GM12878 (cell line): Measurements from ENCODE around the gene PYHIN1. TPM values are rescaled to one million over a fixed set of nuclear protein-coding genes. Genes with fewer than 3 reads are reported as not detected.

Experiments used
- ATAC-seq: fragments of 200-7000 bp; cut with Tn5 transposase; 3 replicates; pipeline ENCODE4 v1.9.1; 2020; ENCODE audit warnings: mild to moderate bottlenecking, moderate library complexity
- BruUV-seq: library from RNA; stranded (reverse); fragments of 400-500 nt; replicated peaks from 2 replicates; lab custom pipeline; 2021; lab: Mats Ljungman, UMichigan
- CTCF ChIA-PET: fragments of 300-600 bp; sonication (Branson Sonifier 250); formaldehyde crosslinking; extraction: SDS; loops from one replicate; lab custom pipeline; 2021; ENCODE audit warnings: inconsistent platforms; lab: Yijun Ruan, JAX
- POLR2A ChIA-PET: fragments of 350-600 bp; formaldehyde crosslinking; extraction: SDS; loops from one replicate; lab custom pipeline; 2021; ENCODE audit warnings: inconsistent platforms; lab: Charles Lee
- RAD21 ChIA-PET: fragments of 300-600 bp; sonication (Branson Sonifier 250); formaldehyde crosslinking; loops from one replicate; lab custom pipeline; 2023; ENCODE audit warnings: antibody characterized with exemption; ENCODE audit not compliant: unreplicated experiment; lab: Charles Lee
- SMC1A ChIA-PET: fragments of 300-600 bp; sonication (Branson Sonifier 250); formaldehyde crosslinking; loops from one replicate; lab custom pipeline; 2023; ENCODE audit not compliant: unreplicated experiment, uncharacterized antibody; lab: Charles Lee
- DNase-seq: peaks from one replicate; pipeline ENCODE4 v3.0.0-alpha.2; 2011; ENCODE audit warnings: low read depth, low spot score
- FAIRE-seq: peaks from 3 replicates; lab custom pipeline; 2011; peaks lifted over from hg19 to GRCh38; lab: Jason Lieb, UNC
- H2AFZ ChIP-seq: 2 replicates; pipeline ENCODE4 v1.6.0; 2011; ENCODE audit warnings: low read depth, low read length, control low read depth; ENCODE audit not compliant: control insufficient read depth
- H3K27ac ChIP-seq: 2 replicates; pipeline ENCODE4 v1.5.1; 2011; ENCODE audit warnings: control low read depth; ENCODE audit not compliant: control insufficient read depth, insufficient read depth
- H3K27me3 ChIP-seq, 2 experiments: replicated peaks in 1 of 2; 2 replicates each; pipeline versions ENCODE4 v1.6.0 to v1.6.1; 2011; ENCODE audit warnings: low read length in 1 of 2; ENCODE audit not compliant: control insufficient read depth in 2 of 2, insufficient read depth in 2 of 2
- H3K36me3 ChIP-seq, 2 experiments: 2 replicates each; pipeline ENCODE4 v1.5.1; 2011; ENCODE audit warnings: low read length in 1 of 2; ENCODE audit not compliant: control insufficient read depth in 2 of 2, insufficient read depth in 2 of 2
- H3K4me1 ChIP-seq: 2 replicates; pipeline ENCODE4 v1.6.1; 2011; ENCODE audit warnings: mild to moderate bottlenecking, low read length, moderate library complexity, mixed read lengths; ENCODE audit not compliant: control insufficient read depth, insufficient read depth
- H3K4me2 ChIP-seq: 2 replicates; pipeline ENCODE4 v1.6.0; 2011; ENCODE audit warnings: control low read depth; ENCODE audit not compliant: control insufficient read depth, insufficient read depth
- H3K4me3 ChIP-seq: fragments of 200-600 bp; sonication (generic); 2 replicates; pipeline ENCODE4 v1.5.1; 2016
- H3K79me2 ChIP-seq: 2 replicates; pipeline ENCODE4 v1.6.0; 2011; ENCODE audit warnings: low read length; ENCODE audit not compliant: control insufficient read depth, insufficient read depth
- H3K9ac ChIP-seq: 2 replicates; pipeline ENCODE4 v1.8.0; 2011; ENCODE audit warnings: low read length, control low read depth, mixed read lengths; ENCODE audit not compliant: control insufficient read depth, insufficient read depth
- H3K9me3 ChIP-seq: replicated peaks from 3 replicates; pipeline ENCODE4 v1.5.1; 2011; ENCODE audit warnings: mild to moderate bottlenecking, low read length; ENCODE audit not compliant: control insufficient read depth, insufficient read depth
- H4K20me1 ChIP-seq: 2 replicates; pipeline ENCODE4 v1.6.0; 2011; ENCODE audit not compliant: control insufficient read depth, insufficient read depth
- ATF2 ChIP-seq: IDR thresholded peaks from 2 replicates; pipeline ENCODE4 v1.6.1; 2012; ENCODE audit warnings: low read length, inconsistent platforms
- ATF7 ChIP-seq: fragments of 450-650 bp; IDR thresholded peaks from 2 replicates; pipeline ENCODE4 v1.6.1; 2016; ENCODE audit warnings: low read depth, mild to moderate bottlenecking
- CBX5 ChIP-seq: sonication (generic); IDR thresholded peaks from 2 replicates; pipeline ENCODE4 v1.6.1; 2016; ENCODE audit warnings: low read depth, moderate library complexity, mild to moderate bottlenecking, inconsistent platforms
- CEBPZ ChIP-seq: fragments of 150-350 bp; IDR thresholded peaks from 2 replicates; pipeline ENCODE4 v1.6.1; 2016; ENCODE audit warnings: low read depth, low read length
- CHD1 ChIP-seq: IDR thresholded peaks from 2 replicates; pipeline ENCODE4 v1.6.1; 2012; ENCODE audit warnings: low read depth, low read length, improper control_type of control experiment
- ESRRA ChIP-seq: IDR thresholded peaks from 2 replicates; pipeline ENCODE4 v1.6.1; 2012; ENCODE audit warnings: mild to moderate bottlenecking, low read length, improper control_type of control experiment
- HDGF ChIP-seq: fragments of 450-650 bp; IDR thresholded peaks from 2 replicates; pipeline ENCODE4 v1.6.1; 2016; ENCODE audit warnings: antibody characterized with exemption
- IKZF1 ChIP-seq: fragments of 450-650 bp; conservative IDR thresholded peaks from 2 replicates; pipeline ENCODE4 v1.6.1; 2017; ENCODE audit warnings: antibody characterized with exemption, mild to moderate bottlenecking
- LARP7 ChIP-seq: fragments of 450-650 bp; IDR thresholded peaks from 2 replicates; pipeline ENCODE4 v1.6.1; 2017; ENCODE audit warnings: mild to moderate bottlenecking
- MXI1 ChIP-seq: fragments of 150-350 bp; IDR thresholded peaks from 2 replicates; pipeline ENCODE4 v1.6.1; 2011; ENCODE audit warnings: low read depth, mild to moderate bottlenecking, inconsistent platforms, low read length, improper control_type of control experiment
- NR2F1 ChIP-seq: fragments of 450-650 bp; conservative IDR thresholded peaks from 2 replicates; pipeline ENCODE4 v1.6.1; 2017; ENCODE audit warnings: mild to moderate bottlenecking
- POLR2A ChIP-seq: IDR thresholded peaks from 2 replicates; pipeline ENCODE4 v1.6.1; 2011; ENCODE audit warnings: low read depth, mild to moderate bottlenecking, low read length
- RAD21 ChIP-seq: IDR thresholded peaks from 2 replicates; pipeline ENCODE4 v1.6.1; 2011; ENCODE audit warnings: mild to moderate bottlenecking, low read depth, low read length, moderate library complexity; ENCODE audit not compliant: insufficient read depth
- RAD51 ChIP-seq: fragments of 450-650 bp; IDR thresholded peaks from 2 replicates; pipeline ENCODE4 v1.6.1; 2016; ENCODE audit warnings: moderate library complexity, mild to moderate bottlenecking, inconsistent platforms
- RBBP5 ChIP-seq: fragments of 200-600 bp; sonication (generic); conservative IDR thresholded peaks from 2 replicates; pipeline ENCODE4 v1.6.1; 2016
- SMARCA5 ChIP-seq: fragments of 450-650 bp; IDR thresholded peaks from 2 replicates; pipeline ENCODE4 v1.6.1; 2017; ENCODE audit warnings: mild to moderate bottlenecking
- TCF3 ChIP-seq: IDR thresholded peaks from 2 replicates; pipeline ENCODE4 v1.6.1; 2012; ENCODE audit warnings: low read depth, mild to moderate bottlenecking, low read length, borderline replicate concordance; ENCODE audit not compliant: insufficient read depth
- WGBS: methylation state at CpG from one replicate; pipeline ENCODE4 v1.1.6; 2016; ENCODE audit warnings: low lambda C conversion rate; ENCODE audit not compliant: insufficient replicate concordance, insufficient coverage; ENCODE audit errors: missing lambda C conversion rate; 5-methylcytosine and 5-hydroxymethylcytosine counted together
- in situ Hi-C: fragments of 300-500 bp; cut with MboI; formaldehyde crosslinking; loops from 9 replicates; pipeline ENCODE4 v1.14.3; 2018; ENCODE audit warnings: mixed read lengths
- intact Hi-C: fragments of 100-400 bp; cut with micrococcal nuclease; formaldehyde crosslinking; loops from one replicate; pipeline ENCODE4 v1.14.2; 2022; ENCODE audit not compliant: unreplicated experiment
- polyA plus RNA-seq, 11 experiments: library from polyadenylated mRNA; depleted of rRNA in 4 of 11; unstranded in 6 of 11; stranded (reverse) in 5 of 11; fragments of >200 nt; fragmentation: Nextera tagmentation in 4 of 11; fragmentation: Illumina TruSeq in 1 of 11; extraction: Ambion mirVana in 4 of 11; extraction: Trizol in 1 of 11; gene quantifications; 1 replicate in 1 of 11; 2 replicates in 10 of 11; pipeline versions ENCODE4 v1.2.1 to v1.2.3, GENCODE V29; 2011 to 2016; ENCODE audit warnings: inconsistent platforms in 2 of 11, missing spikeins in 2 of 11, low read depth in 1 of 11
- total RNA-seq, 4 experiments: library from RNA; depleted of rRNA in 3 of 4; stranded (reverse); fragments of >200 nt in 3 of 4; fragmentation: Illumina TruSeq in 1 of 4; extraction: Trizol in 1 of 4; gene quantifications; 2 replicates each; pipeline versions ENCODE4 v1.2.1 to v1.2.3, GENCODE V29; 2013 to 2021

PYHIN1 gene
- total and polyA plus RNA-seq, 10 of the 15 experiments (the other 5 are each of a cell fraction or from before 2014, with no cell fraction given), result 0.19 to 7.2 (median 0.38) TPM

- TF ChIP-seq ATF2, result no peak
- peak; percentile 92 for TF ChIP-seq CHD1
Measured at GRCh38 chr1:159009704-159010361, 78.5 kb downstream of the PYHIN1 start, which contains the start of gene IFI16 (continued).

- under 1% methylated on average over 5 of the region's 5 CpGs for WGBS
- FAIRE-seq (no peak), DNase-seq (no peak)
- POLR2A ChIA-PET, result interaction anchor here (0.6 to 4.5 kb wide), 4 partner anchors 24 to 178 kb away, joined by 3 to 46 read pairs (median 22); partner anchors contain the start of gene AIM2
- RAD21 ChIA-PET, result interaction anchor here (3.4 kb wide), 1 partner anchor 62 kb away, joined by 25 read pairs; no protein-coding TSS in a partner anchor
- peaks cover 66% of the 10 kb centered on the region for H3K79me2 ChIP-seq
- no peaks in the 10 kb centered on the region; the same call in 2 of the 3 replicates for H3K9me3 ChIP-seq
- peak overlapping the region; percentile 99 for H3K9ac ChIP-seq
- H3K36me3 ChIP-seq, result peaks cover 0 to 4% of the 10 kb centered on the region in 2 experiments; a peak in 1 of 4 replicates
- H4K20me1 ChIP-seq, result no peaks in the 10 kb centered on the region
- CTCF ChIA-PET, result interaction anchor here (0.6 to 4.3 kb wide), 2 partner anchors 62 to 1037 kb away, joined by 3 to 37 read pairs; no protein-coding TSS in a partner anchor
- H3K4me1 ChIP-seq, result peaks cover 17% of the 10 kb centered on the region; the same call in 1 of the 2 replicates
- no peak overlapping the region for H2AFZ ChIP-seq
- TF ChIP-seq MXI1 (peak; percentile 40; the same call in 1 of the 2 replicates), CEBPZ (no peak), TCF3 (no peak), POLR2A (no peak), HDGF (no peak), RAD21 (no peak), IKZF1 (no peak), SMARCA5 (no peak), ESRRA (no peak), NR2F1 (no peak), RBBP5 (no peak), RAD51 (no peak), CBX5 (no peak), ATF7 (peak; percentile 94), LARP7 (no peak)
- TF ChIP-seq, all 136 proteins: peak for 2
- Histone ChIP-seq H3K4me2 (peak overlapping the region; percentile 97; the same call in 1 of the 2 replicates), H3K4me3 (peak overlapping the region; percentile 91), H3K27me3 (no peaks in the 10 kb centered on the region), H3K27ac (peak overlapping the region; percentile 100)
- peak; percentile 1; the same call in 2 of the 3 replicates for ATAC-seq
- intact Hi-C loops, result no loop called here
- in situ Hi-C loops, result no loop called here
- BruUV-seq, result no TSS peak
- SMC1A ChIA-PET, result interaction anchor here (0.8 to 3.8 kb wide), 9 partner anchors 10 to 179 kb away, joined by 3 to 32 read pairs (median 6); partner anchors contain the start of genes AIM2 and MNDA
Measured at GRCh38 chr1:159010391-159010790, 79.0 kb downstream of the PYHIN1 start.
